Limb (tissue), 2 donors: ENCODE data around the gene SH2D1A.
"Not testable (repeated sequence)": the region's sequence is repeated elsewhere in the genome, so short reads cannot be mapped to it uniquely, and the experiment has no call there.

ENCODE experiments used
- DNase-seq, 2 donors: peaks; one replicate each; pipeline ENCODE4 v3.0.0-alpha.2; 2016; ENCODE audit errors: extremely low spot score in 2 of 2

SH2D1A gene

GRCh38 chrX:124346117-124346876 is at the start of gene SH2D1A:
Gene SH2D1A, plus strand, starts transcription at chrX:124346563. Its CDS starts 80 bp downstream, at chrX:124346643.
- no peak for DNase-seq

- not testable (repeated sequence) for DNase-seq
These were observed 47.0 kb upstream of the SH2D1A start for GRCh38 chrX:124299323-124299722.

GRCh38 chrX:124300405-124300804 is 46.0 kb upstream of the SH2D1A start:
- DNase-seq: no peak

GRCh38 chrX:124307253-124307907 is 39.0 kb upstream of the SH2D1A start:
- no peak for DNase-seq

- DNase-seq: no peak
These were observed 20.6 kb upstream of the SH2D1A start for GRCh38 chrX:124325732-124326131.

GRCh38 chrX:124328765-124329164 is 17.6 kb upstream of the SH2D1A start:
- no peak for DNase-seq

GRCh38 chrX:124332481-124333424 is 13.6 kb upstream of the SH2D1A start, which contains the start of gene TEX13D:
Gene TEX13D, plus strand, starts transcription at chrX:124332660. Its CDS starts 258 bp downstream, at chrX:124332918.
- DNase-seq: no peak

- no peak for DNase-seq
These were observed 12.5 kb upstream of the SH2D1A start for GRCh38 chrX:124333862-124334261.

GRCh38 chrX:124334555-124334954 is 11.8 kb upstream of the SH2D1A start:
- DNase-seq: not testable (repeated sequence)

- no peak for DNase-seq
These were observed 10.8 kb upstream of the SH2D1A start for GRCh38 chrX:124335598-124335997.

GRCh38 chrX:124337916-124338315 is 8.4 kb upstream of the SH2D1A start:
- no peak for DNase-seq

- DNase-seq: no peak
These were observed 7.4 kb upstream of the SH2D1A start for GRCh38 chrX:124338733-124339514.

GRCh38 chrX:124341396-124342132 is 4.8 kb upstream of the SH2D1A start:
- no peak for DNase-seq

- DNase-seq: no peak
These were observed 4.0 kb upstream of the SH2D1A start for GRCh38 chrX:124342174-124342867.

GRCh38 chrX:124343016-124343415 is 3.3 kb upstream of the SH2D1A start:
- no peak for DNase-seq

GRCh38 chrX:124344246-124344645 is 2.1 kb upstream of the SH2D1A start:
- no peak for DNase-seq

GRCh38 chrX:124346877-124347241 is 496 bp downstream of the SH2D1A start:
- DNase-seq: no peak

- no peak for DNase-seq
These were observed 879 bp downstream of the SH2D1A start for GRCh38 chrX:124347242-124347641.

- no peak for DNase-seq
These were observed 1.8 kb downstream of the SH2D1A start for GRCh38 chrX:124348182-124348581.
